ENCODE results near the gene CHST8.

CHST8 gene

DNA sequence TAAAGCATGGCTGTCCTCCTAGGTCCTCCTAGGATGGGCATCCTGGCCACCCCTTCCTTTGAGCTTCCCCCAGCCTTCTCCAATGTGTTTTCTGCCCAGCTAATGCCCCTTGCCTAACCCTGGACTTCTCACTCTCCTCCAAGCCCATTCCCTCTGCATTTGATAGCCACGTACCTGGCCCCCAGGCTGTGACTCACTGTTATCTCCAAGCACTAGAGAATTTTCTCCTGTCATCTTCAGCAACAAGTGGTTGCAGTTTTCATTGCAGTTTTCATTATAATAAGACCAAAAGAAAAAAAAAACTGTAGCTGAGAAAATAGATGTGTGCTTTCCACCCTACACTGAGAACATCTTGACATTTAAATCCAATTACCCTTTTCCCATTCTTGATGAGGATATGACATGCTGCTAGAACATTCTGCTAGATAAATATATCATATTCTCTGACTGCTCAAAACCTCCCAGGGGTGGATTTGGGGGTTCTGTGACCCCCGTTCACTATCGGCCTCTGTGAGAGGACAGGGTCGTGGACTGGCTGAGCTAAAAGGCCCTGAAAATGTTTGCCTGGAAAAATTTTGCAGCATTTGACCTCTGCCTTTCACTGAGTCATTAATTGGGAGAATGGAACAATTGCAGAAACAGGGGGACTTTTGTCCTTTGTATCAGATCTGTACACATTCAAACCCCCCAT, 116.1 kb downstream of the CHST8 start:
- H3K27ac ChIP-seq (ENCODE audit: low read depth, low read length): no peak overlapping the region
- no peaks in the 10 kb centered on the region for H3F3A ChIP-seq (ENCODE audit: control insufficient read depth, insufficient read depth)
- no peaks in the 10 kb centered on the region for H3K4me1 ChIP-seq (ENCODE audit: control insufficient read depth, low read length)
- no peaks in the 10 kb centered on the region for H3K9me2 ChIP-seq (replicated peaks; ENCODE audit: control insufficient read depth, low read length)
- TF ChIP-seq, protein P1, sequence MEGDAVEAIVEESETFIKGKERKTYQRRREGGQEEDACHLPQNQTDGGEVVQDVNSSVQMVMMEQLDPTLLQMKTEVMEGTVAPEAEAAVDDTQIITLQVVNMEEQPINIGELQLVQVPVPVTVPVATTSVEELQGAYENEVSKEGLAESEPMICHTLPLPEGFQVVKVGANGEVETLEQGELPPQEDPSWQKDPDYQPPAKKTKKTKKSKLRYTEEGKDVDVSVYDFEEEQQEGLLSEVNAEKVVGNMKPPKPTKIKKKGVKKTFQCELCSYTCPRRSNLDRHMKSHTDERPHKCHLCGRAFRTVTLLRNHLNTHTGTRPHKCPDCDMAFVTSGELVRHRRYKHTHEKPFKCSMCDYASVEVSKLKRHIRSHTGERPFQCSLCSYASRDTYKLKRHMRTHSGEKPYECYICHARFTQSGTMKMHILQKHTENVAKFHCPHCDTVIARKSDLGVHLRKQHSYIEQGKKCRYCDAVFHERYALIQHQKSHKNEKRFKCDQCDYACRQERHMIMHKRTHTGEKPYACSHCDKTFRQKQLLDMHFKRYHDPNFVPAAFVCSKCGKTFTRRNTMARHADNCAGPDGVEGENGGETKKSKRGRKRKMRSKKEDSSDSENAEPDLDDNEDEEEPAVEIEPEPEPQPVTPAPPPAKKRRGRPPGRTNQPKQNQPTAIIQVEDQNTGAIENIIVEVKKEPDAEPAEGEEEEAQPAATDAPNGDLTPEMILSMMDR (IDR thresholded peaks at IDR 0.05; ENCODE audit: low read depth, low read length, poor library complexity, severe bottlenecking): no peak
- no peak for TF ChIP-seq EZH2phosphoT487 (IDR thresholded peaks at IDR 0.05; ENCODE audit: borderline replicate concordance, low read length)
- no peaks in the 10 kb centered on the region for H3K27me3 ChIP-seq (ENCODE audit: control insufficient read depth, low read length)
- H4K20me1 ChIP-seq (ENCODE audit: control insufficient read depth, insufficient read depth, low read depth, low read length): no peaks in the 10 kb centered on the region
- H3K4me3 ChIP-seq (ENCODE audit: low read length): no peak overlapping the region
- H3K4me2 ChIP-seq (ENCODE audit: low read length): no peak overlapping the region
- H3K9me3 ChIP-seq (ENCODE audit: control insufficient read depth, insufficient read depth, low read length): no peaks in the 10 kb centered on the region
- no peaks in the 10 kb centered on the region for H3K79me2 ChIP-seq (ENCODE audit: control insufficient read depth, low read length)
- no peaks in the 10 kb centered on the region for H3K36me3 ChIP-seq (ENCODE audit: control insufficient read depth, low read length)

DNA sequence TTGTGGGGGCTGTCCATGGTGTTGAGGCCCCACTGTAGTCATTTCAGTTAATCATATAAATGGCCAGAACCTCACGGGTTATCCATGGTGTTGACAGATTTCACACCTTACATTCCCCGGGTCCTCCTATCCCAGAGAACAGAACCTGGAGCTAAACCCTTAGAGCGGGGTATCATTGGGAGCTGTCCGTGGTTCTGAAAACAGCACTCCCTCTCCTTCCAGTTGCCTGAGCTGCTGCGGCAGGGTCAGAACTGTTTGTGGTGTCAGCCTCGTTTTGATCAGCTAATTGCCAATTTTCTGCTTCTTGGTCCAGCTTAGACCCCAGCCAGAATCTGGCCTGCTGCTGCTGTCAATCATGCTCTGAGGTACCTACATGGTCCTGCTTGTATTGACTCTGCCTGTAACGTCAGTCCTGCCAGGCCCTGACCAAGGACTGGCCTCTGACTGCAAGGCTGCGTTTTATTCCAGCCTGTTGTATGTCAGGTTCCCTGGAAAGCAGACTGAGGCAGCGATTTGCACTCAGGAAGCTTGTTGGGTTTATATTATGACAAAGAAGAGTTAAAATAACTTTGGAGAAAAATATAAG, 119.2 kb downstream of the CHST8 start:
- Histone ChIP-seq H3K9me3 (ENCODE audit: control insufficient read depth, insufficient read depth, low read length) (no peaks in the 10 kb centered on the region), H3K4me2 (ENCODE audit: low read length) (no peak overlapping the region), H3K79me2 (ENCODE audit: control insufficient read depth, low read length) (no peaks in the 10 kb centered on the region), H3F3A (ENCODE audit: control insufficient read depth, insufficient read depth) (no peaks in the 10 kb centered on the region), H3K4me3 (ENCODE audit: low read length) (no peak overlapping the region), H3K27me3 (ENCODE audit: control insufficient read depth, low read length) (no peaks in the 10 kb centered on the region), H3K4me1 (ENCODE audit: control insufficient read depth, low read length) (no peaks in the 10 kb centered on the region), H3K36me3 (ENCODE audit: control insufficient read depth, low read length) (no peaks in the 10 kb centered on the region), H3K27ac (ENCODE audit: low read depth, low read length) (no peak overlapping the region), H4K20me1 (ENCODE audit: control insufficient read depth, insufficient read depth, low read depth, low read length) (no peaks in the 10 kb centered on the region), H3K9me2 (replicated peaks; ENCODE audit: control insufficient read depth, low read length) (no peaks in the 10 kb centered on the region)
- no peak for TF ChIP-seq EZH2phosphoT487 (IDR thresholded peaks at IDR 0.05; ENCODE audit: borderline replicate concordance, low read length)
- TF ChIP-seq, protein P1 (IDR thresholded peaks at IDR 0.05; ENCODE audit: low read depth, low read length, poor library complexity, severe bottlenecking): no peak

DNA sequence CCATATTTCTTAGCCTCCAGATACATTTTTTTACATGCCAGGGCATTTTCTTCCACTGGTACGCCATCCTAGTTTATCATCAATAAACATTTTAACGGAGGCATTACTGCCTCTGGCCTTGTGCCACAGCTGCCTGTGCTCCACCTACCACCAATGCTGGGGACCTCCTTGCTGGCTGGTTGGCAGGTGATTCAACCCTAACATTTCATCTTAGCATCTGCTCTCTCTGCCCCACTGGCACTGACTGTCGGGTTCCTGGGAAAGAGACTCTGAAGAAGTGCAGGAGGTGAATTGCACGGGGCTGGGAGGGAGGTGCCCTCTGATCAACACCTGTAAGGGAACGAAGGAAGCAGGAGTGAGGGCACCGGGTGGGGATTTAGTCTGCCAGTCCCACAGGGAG, 123.5 kb downstream of the CHST8 start:
- no peaks in the 10 kb centered on the region for H3K79me2 ChIP-seq (ENCODE audit: control insufficient read depth, low read length)
- H3K4me3 ChIP-seq (ENCODE audit: low read length): no peak overlapping the region
- no peaks in the 10 kb centered on the region for H3K36me3 ChIP-seq (ENCODE audit: control insufficient read depth, low read length)
- H3K27me3 ChIP-seq (ENCODE audit: control insufficient read depth, low read length): no peaks in the 10 kb centered on the region
- no peaks in the 10 kb centered on the region for H3K9me2 ChIP-seq (replicated peaks; ENCODE audit: control insufficient read depth, low read length)
- no peaks in the 10 kb centered on the region for H3F3A ChIP-seq (ENCODE audit: control insufficient read depth, insufficient read depth)
- H3K4me1 ChIP-seq (ENCODE audit: control insufficient read depth, low read length): no peaks in the 10 kb centered on the region
- no peaks in the 10 kb centered on the region for H4K20me1 ChIP-seq (ENCODE audit: control insufficient read depth, insufficient read depth, low read depth, low read length)
- H3K27ac ChIP-seq (ENCODE audit: low read depth, low read length): no peak overlapping the region
- no peaks in the 10 kb centered on the region for H3K9me3 ChIP-seq (ENCODE audit: control insufficient read depth, insufficient read depth, low read length)
- no peak overlapping the region for H3K4me2 ChIP-seq (ENCODE audit: low read length)
- TF ChIP-seq EZH2phosphoT487 (IDR thresholded peaks at IDR 0.05; ENCODE audit: borderline replicate concordance, low read length): no peak
- TF ChIP-seq, protein P1 (IDR thresholded peaks at IDR 0.05; ENCODE audit: low read depth, low read length, poor library complexity, severe bottlenecking): no peak

All from DOHH2 (cell line).